GM10266 (cell line): ENCODE data around the gene CBFA2T3.

ENCODE experiments used
- DNase-seq: peaks from one replicate; pipeline ENCODE4 v3.0.0; 2012; ENCODE audit errors: extremely low spot score
- TF ChIP-seq, protein P1 (sequence below): IDR thresholded peaks from 2 replicates; pipeline ENCODE4 v1.5.1; 2012; ENCODE audit warnings: mild to moderate bottlenecking, low read depth; ENCODE audit not compliant: control insufficient read depth, insufficient read depth; ENCODE audit errors: missing control alignments

Gene CBFA2T3

DNA sequence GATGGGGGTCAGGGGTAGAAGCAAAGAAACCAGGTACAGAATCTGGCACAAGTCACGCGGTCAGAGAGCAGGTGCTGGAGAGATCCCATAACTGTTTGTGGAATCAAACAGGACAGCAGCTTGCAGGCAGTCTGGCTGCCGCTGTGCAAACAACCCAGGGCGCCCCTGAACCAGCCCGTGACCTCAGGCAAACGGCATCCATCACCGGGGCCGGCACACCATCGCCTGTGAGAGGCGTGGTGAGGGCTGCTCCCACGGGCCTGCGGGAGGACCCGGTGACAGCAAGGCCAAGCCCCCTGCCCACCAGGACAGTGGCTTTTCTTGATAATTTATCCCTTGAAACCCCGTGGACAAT is 47.9 kb downstream of the CBFA2T3 start:
- TF ChIP-seq, protein P1, sequence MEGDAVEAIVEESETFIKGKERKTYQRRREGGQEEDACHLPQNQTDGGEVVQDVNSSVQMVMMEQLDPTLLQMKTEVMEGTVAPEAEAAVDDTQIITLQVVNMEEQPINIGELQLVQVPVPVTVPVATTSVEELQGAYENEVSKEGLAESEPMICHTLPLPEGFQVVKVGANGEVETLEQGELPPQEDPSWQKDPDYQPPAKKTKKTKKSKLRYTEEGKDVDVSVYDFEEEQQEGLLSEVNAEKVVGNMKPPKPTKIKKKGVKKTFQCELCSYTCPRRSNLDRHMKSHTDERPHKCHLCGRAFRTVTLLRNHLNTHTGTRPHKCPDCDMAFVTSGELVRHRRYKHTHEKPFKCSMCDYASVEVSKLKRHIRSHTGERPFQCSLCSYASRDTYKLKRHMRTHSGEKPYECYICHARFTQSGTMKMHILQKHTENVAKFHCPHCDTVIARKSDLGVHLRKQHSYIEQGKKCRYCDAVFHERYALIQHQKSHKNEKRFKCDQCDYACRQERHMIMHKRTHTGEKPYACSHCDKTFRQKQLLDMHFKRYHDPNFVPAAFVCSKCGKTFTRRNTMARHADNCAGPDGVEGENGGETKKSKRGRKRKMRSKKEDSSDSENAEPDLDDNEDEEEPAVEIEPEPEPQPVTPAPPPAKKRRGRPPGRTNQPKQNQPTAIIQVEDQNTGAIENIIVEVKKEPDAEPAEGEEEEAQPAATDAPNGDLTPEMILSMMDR: no peak
- no peak for DNase-seq

- DNase-seq: no peak
- TF ChIP-seq, protein P1: no peak
Observed at GRCh38 chr16:88928405-88929090, 48.5 kb downstream of the CBFA2T3 start.

DNA sequence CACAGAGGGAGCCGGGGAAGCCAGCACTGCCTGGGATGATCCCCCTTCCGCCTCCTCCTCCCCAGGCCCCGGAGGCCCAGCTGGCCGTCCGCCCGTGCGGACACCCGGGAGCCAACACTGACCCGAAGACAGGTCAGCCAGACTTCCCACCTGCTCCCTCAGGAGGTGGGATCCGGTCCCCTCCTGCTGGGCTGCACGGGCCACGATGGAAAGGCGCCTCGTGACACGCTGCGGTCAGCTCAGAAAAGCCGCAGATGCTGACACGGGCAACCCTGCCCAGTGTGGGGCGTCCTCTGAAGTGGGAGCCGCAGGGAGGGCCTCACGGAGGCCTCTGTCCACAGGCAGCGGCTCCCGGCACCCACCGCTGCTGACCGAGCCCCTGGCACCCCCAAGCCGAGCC is 49.3 kb downstream of the CBFA2T3 start:
- TF ChIP-seq, protein P1: no peak
- DNase-seq: no peak

DNA sequence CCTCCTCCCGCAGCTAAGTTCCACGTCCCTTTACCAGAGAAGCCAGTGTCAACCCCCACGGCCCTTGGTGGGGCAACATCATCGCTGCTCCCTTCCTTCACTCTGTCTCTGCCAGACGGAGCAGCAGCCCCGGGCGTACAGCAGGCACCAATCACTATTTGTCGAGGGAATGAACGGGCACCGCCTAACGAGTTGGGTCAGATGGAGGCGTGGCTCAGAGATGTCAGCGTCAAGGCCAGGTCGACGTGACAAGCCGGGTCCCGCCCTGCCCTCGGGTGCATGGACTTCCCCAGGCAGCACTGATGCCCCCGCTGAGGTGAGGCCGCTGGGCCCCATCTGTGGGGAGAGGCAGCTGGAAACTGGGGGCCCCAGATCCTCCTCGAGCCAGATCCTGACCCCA is 50.0 kb downstream of the CBFA2T3 start:
- TF ChIP-seq, protein P1: no peak
- DNase-seq: no peak

GRCh38 chr16:88926374-88926990 is 50.5 kb downstream of the CBFA2T3 start:
- DNase-seq: no peak
- TF ChIP-seq, protein P1: no peak

DNA sequence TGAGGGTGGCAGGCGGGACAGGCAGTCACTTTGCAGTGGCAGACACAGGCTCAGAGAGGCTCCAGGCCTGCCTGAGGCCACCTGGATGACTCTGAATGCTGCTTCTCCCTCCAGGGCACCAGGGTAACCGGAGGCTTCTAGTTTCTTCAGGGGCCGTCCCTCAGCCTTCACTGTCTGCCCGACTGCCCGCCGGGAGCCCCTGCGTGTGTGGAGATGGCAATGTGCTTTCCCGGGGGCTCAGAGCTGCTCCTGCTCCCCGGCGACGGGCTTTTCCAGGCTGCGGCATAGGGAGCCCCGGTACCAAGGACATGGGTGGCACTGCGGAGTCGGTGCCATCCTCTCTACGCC is 51.5 kb downstream of the CBFA2T3 start:
- no peak for DNase-seq
- TF ChIP-seq, protein P1: no peak

GRCh38 chr16:88924834-88925539 is 52.0 kb downstream of the CBFA2T3 start:
- peak; percentile 82 for DNase-seq
- TF ChIP-seq, protein P1: peak; percentile 51
